ENCODE data around the gene NRM. TPM values are rescaled to one million over a fixed set of nuclear protein-coding genes. Genes with fewer than 3 reads are reported as not detected.
A peak's percentile ranks its signal among the peaks of the same experiment; 100 is the strongest.
"Not testable (repeated sequence)": the region's sequence is repeated elsewhere in the genome, so short reads cannot be mapped to it uniquely, and the experiment has no call there.

Gene NRM
- total RNA-seq, 1 experiment from 2014 or later: 4.6 TPM

DNA sequence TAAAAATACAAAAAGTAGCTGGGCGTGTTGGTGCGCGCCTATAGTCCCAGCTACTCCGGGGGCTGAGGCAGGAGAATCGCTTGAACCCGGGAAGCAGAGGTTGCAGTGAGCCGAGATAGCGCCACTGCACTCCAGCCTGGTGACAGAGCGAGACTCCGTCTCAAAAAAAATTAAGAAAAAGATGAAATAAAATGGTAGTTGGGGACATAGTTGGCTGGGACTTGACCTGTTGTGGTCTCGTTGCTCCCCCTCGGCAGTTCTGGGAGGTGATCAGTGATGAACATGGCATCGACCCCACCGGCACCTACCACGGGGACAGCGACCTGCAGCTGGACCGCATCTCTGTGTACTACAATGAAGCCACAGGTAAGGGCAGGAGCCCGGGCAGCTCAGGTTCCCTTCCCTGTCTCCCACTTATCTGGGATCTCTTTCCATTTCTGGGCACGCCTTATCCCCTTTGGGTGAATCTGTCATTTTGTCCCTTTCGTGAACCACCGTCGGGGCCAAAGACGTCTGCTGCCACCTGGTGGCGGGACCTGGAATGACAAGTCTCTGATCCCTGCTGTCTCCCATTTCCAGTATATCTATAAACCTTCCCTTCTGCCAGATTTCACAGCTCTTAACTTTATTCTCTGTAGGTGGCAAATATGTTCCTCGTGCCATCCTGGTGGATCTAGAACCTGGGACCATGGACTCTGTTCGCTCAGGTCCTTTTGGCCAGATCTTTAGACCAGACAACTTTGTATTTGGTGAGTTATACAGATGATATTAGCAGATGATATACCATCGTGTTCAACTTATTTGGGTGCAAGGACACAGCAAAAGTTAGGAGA lies 31.7 kb upstream of the NRM start:
- in situ Hi-C loops (cut with HindIII; ENCODE audit: low pct_unique_long_range_greater_than_20kb, low sequenced_read_pairs): no loop called here
- DNase-seq (ENCODE audit: low read depth, low spot score): peak; percentile 74

DNA sequence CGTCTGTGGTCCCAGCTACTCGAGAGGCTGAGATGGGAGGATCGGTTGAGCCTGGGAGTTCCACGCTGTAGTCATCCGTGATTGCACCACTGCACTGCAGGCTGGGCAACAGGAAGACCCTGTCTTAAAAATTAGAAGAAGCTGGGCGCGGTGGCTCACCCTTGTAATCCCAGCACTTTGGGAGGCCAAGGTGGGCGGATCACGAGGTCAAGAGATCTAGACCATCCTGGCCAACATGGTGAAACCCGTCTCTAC lies 31.2 kb upstream of the NRM start:
- DNase-seq (ENCODE audit: low read depth, low spot score); in situ Hi-C loops (cut with HindIII; ENCODE audit: low pct_unique_long_range_greater_than_20kb, low sequenced_read_pairs): not testable (repeated sequence)

DNA sequence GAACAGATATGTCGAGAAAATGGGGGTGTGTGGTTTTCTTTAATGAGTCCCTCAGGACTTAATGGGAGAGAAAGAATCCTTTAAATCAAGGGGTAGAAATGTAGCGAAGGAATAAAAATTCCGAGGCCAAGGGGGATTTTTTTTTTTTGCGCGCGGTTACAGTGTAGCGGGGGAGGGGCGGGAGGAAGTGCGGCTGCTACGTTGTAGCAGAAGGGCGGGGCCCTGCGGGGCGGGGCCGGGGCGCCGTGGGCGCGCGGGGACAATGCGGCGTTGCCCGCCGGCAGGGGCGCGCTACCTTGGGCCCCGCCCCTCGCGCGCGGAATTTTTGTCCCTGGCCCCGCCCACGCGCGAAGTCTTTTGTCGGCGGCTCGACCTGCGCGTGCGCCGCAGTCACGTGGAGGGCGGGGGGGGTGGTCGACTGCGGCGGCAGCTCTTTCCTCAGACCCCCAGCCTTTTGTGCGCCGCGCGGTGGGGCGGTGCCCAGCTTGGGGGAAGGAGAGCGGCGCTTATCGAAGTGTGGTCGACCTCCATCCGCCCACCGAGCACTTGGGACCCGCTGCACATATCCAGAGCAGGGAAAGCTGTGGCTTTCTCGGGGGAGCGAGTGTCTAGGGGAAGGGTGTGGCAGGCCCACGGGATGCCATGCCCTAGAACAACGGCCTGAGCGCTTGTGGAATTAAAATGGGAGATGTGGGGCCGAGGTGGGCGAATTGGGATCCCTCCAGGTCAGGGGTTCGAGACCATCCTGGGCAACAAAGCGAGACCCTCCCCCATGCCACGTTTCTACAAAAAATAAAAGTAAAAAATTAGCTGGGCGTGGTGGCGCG lies 30.6 kb upstream of the NRM start:
- peak; percentile 86 for DNase-seq (ENCODE audit: low read depth, low spot score)
- in situ Hi-C loops (cut with HindIII; ENCODE audit: low pct_unique_long_range_greater_than_20kb, low sequenced_read_pairs): no loop called here

DNA sequence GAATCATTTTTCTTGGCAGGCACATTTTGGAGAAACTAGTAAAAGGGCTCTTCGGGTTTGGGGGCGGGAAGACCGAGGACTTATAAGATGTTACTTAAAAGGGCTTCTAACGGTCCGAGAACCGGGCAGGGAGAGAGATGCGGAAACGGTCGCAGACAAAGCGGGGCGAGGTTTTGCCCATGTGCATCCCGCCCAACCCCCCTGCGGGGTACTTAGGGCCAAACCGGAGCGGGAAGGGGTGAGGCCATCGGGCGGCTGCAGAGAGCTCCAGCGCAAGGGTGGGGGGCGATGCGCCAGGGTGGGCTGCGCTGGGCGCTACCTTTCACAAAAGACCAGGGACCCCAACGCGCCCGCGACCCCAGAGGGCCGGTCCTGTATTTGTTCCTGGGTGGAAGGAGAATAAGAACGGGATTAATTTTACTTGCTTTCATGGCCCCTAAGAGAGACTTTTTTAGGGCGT lies 30.0 kb upstream of the NRM start:
- DNase-seq (ENCODE audit: low read depth, low spot score): peak; percentile 56

DNA sequence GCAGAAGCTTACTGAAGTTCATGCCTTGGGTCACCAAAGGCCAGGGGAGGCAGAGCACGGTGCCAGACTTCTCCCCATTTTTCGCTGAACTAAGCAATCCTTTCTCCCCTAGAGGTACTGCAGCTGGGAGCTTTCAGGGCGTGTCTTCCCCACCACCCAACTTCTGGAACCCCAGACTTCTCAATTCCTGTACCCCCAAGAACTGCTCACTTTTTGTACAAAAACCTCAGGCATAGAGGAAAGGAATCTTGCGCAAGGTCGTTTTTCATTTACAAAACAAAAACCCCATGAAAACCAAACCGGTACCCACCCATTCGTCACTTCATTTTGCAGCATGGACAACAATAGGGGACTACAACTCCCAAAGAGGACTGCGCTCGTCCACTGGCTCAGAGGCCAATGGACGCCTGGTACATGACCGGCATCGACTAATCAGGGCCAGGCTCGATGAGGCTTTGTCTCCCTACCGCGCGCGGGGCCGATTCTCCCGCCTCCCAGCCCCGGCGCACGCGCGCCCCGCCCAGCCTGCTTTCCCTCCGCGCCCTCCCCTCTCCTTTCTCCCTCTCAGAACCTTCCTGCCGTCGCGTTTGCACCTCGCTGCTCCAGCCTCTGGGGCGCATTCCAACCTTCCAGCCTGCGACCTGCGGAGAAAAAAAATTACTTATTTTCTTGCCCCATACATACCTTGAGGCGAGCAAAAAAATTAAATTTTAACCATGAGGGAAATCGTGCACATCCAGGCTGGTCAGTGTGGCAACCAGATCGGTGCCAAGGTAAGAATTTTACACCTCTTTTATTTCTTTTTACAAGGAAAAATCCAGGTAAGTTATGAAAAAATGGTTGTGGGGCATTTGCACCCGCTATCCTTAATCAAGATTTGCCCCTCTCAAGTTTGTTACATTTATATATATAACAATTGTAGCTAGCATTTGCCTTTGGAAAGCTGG lies 29.3 kb upstream of the NRM start, which contains the start of gene TUBB:
TUBB (plus strand) TSS at position 562 of the 947 bp plus-strand sequence; CDS start at position 717, 155 bp downstream.
- in situ Hi-C loops (cut with HindIII; ENCODE audit: low pct_unique_long_range_greater_than_20kb, low sequenced_read_pairs): no loop called here
- peak; percentile 98 for DNase-seq (ENCODE audit: low read depth, low spot score)

More for the DNA sequence above, 30.0 kb upstream of the NRM start:
- in situ Hi-C loops (cut with HindIII; ENCODE audit: low pct_unique_long_range_greater_than_20kb, low sequenced_read_pairs): no loop called here

DNA sequence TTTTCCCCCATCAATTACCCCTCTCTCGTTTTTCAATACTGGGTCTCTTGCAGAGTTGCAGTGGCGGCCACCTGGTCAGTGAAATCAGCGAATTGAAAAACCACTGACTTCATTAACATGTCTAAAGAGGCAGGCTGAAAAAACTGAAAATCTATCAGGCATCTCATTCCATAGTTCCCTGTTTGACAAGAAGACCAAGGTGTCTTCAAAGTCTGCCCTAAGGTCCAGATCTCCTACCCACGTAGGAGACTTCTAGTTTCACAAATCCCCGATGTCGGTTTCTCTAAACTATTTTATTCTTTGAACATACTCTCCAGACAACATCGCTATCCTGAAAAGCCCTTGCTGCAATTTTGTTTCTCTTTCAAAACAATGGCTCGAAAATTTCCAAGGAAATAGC lies 28.6 kb upstream of the NRM start:
- in situ Hi-C loops (cut with HindIII; ENCODE audit: low pct_unique_long_range_greater_than_20kb, low sequenced_read_pairs): no loop called here

DNA sequence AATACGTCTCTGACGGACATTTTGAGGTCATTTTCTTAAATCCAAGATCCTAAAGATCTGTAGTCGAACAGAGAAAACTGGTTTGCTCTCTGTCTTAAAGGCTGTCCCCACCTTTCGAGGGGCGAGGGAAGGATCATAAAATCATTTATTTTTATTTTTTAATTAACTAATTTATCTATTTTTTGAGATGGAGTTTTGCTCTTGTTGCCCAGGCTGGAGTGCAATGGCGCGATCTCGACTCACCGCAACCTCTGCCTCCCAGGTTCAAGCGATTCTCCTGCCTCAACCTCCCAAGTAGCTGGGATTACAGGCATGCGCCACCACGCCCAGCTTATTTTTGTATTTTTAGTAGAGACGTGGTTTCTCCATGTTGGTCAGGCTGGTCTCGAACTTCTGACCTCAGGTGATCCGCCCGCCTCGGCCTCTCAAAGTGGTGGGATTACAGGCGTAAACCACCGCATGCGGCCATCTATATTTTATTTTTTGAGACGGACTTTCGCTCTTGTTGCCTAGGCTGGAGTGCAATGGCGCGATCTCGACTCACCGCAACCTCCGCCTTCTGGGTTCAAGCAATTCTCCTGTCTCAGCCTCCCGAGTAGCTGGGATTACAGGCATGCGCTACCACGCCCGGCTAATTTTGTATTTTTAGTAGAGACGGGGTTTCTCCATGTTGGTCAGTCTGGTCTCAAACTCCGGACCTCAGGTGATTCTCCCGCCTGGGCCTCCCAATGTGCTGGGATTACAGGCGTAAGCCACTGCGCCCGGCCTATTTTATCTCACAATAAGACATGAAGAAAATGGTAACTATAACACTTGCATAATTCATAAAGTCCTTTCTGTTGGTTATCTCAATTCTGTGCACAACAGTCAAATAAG lies 27.3 kb upstream of the NRM start:
- in situ Hi-C loops (cut with HindIII; ENCODE audit: low pct_unique_long_range_greater_than_20kb, low sequenced_read_pairs); DNase-seq (ENCODE audit: low read depth, low spot score): not testable (repeated sequence)

More for the DNA sequence above, 28.6 kb upstream of the NRM start:
- DNase-seq (ENCODE audit: low read depth, low spot score): no peak

DNA sequence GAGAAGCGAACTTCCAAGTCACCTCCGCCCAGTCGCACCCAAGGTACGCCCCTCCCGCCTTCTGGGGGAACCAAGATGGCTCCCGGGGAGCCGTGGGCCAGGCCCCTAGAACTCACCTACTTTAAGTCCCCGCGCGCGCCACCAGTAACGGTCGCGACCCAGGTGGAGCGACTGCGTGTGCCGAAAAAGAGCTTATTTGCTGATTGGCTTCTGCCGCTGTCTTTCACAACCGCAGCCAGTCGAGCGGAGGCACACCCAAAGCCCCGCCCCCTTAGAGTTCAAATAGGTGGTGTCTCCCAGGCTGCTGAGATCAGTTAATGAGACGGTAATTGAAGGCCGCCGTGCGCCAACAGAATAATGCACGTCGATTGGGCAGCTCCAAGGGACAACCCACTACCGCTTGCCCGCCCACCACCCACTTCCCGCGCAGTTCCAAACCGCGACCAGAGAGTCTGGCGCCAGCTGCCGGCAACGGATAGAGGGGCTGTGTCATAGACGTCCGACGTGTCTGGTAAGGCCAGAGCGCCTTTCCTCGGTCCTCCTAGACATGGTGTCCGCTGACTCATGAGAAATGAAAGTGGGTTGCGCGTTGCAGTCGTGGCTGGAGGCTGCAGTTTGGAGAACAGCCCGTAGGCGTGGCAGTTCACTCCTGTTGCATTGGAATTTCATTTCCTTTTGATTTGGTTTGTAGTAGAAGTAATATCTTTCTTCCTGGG lies 26.5 kb upstream of the NRM start, which contains the start of gene MDC1:
MDC1 (minus strand) TSS at position 153 of the 716 bp plus-strand sequence. CDS start 2,106 bp downstream, outside the sequence.
- in situ Hi-C loops (cut with HindIII; ENCODE audit: low pct_unique_long_range_greater_than_20kb, low sequenced_read_pairs): no loop called here
- DNase-seq (ENCODE audit: low read depth, low spot score): peak; percentile 99

DNA sequence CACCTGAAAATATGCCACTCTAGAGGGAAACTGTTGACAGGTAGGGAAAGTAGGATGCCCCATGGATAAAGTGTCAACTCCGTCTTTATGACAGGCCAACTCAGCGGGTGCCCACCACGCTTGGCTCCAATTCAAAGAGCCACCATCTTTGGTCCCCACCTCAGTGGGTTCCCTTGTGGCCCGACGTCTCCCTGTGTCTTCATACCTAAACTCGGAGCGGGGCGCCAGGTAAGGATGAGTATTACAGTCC lies 26.0 kb upstream of the NRM start:
- no peak for DNase-seq (ENCODE audit: low read depth, low spot score)
- in situ Hi-C loops (cut with HindIII; ENCODE audit: low pct_unique_long_range_greater_than_20kb, low sequenced_read_pairs): no loop called here

DNA sequence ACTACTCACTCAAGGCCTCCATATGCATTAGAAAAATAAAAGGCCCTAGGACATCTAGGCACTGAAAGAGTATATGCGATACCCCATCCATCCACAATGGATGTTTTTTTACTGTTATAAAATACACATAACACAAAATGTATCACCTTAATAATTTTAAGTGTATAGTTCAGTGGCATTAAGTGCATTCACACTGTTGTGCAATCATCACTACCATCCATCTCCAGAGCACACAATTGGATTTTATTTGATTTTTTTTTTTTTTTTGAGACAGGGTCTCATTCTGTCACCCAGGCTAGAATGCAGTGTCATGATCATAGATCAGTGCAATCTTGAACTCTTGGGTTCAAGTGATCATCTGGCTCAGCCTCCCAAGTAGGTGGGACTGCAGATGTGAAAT lies 23.5 kb upstream of the NRM start:
- in situ Hi-C loops (cut with HindIII; ENCODE audit: low pct_unique_long_range_greater_than_20kb, low sequenced_read_pairs): no loop called here
- DNase-seq (ENCODE audit: low read depth, low spot score): no peak

DNA sequence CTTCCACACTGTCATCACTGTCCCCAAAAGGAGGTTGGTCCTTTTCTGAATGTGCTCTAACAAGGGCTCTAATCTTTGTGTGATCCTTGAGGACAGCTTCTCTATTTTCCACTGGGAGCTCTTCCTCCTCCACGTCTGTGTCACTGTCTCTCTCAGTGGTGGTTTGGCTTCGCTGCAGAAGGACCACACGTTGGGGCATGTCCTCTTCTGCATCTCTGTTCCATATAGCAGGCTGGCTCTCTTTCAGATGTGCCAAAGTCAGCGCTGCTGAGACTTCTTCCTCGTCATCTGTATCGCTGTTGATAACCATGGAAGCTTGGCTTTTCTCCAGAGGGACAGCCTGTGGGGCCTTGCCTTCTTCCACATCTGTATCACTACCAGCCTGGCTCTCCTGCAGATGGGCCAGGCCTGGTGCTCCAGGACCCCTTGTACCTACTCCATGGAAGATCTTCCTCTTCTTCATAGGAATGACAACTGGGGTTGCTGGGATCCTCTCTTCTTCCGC lies 21.7 kb upstream of the NRM start:
- in situ Hi-C loops (cut with HindIII; ENCODE audit: low pct_unique_long_range_greater_than_20kb, low sequenced_read_pairs): no loop called here
- no peak for DNase-seq (ENCODE audit: low read depth, low spot score)

DNA sequence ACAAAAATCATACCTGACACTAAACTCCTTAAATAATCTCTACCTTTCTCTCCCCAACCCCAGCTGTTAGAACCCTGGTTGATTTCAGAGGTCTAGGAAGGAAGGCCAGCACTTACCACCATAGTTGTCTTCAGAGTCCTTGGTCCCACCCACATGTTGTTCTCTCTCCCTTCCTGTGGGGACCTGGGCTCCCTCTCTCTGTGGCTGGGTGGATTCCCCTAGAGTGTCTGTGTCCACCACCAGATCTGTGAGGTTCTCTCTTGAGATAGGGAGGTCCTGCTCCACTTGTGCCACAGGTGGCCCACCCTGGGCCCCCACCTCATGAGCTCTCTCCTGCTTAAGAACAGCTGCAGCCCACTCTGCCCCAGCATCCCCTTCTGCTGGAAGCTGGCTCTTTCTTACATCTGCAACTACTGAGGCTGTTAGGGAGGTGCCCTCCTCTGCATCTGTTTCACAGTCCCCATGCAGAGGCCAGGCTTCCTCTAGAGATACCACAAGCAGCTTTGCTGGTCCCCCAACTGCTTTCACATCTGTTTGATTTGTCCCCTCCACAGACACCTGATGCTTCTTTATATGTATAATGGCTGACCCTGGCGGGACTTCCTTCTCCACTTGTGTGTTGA lies 21.1 kb upstream of the NRM start:
- in situ Hi-C loops (cut with HindIII; ENCODE audit: low pct_unique_long_range_greater_than_20kb, low sequenced_read_pairs): no loop called here
- DNase-seq (ENCODE audit: low read depth, low spot score): no peak

DNA sequence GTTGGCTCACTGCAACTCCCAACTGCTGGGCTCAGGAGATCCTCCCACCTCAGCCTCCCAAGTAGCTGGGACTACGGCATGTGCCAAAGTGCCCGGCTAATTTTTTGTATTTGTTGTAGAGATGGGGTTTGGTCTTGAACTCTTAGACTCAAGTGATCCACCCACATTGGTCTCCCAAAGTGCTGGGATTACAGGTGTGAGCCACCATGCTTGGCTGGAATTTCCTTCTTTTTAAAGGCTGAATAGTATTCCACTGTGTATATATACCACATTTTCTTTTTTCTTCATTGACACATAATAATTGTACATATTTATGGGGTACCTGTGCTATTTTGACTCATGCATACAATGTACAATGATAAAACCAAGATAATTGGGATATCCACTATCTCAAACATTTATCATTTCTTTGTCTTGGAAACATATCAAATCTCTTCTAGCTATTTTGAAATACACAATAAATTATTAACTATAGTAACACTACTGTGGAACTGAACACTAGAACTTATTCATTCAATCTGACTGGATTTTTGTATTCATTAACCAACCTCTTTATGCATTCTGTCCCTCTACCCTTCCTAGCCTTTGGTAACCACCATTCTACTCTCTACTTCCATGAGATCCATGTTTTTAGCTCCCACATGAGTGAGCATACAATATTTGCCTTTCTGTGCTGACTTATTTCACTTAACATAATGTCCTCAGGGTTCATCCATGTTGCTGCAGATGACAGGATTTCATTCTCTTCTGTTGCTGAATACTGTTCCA lies 18.5 kb upstream of the NRM start:
- in situ Hi-C loops (cut with HindIII; ENCODE audit: low pct_unique_long_range_greater_than_20kb, low sequenced_read_pairs): no loop called here
- no peak for DNase-seq (ENCODE audit: low read depth, low spot score)

DNA sequence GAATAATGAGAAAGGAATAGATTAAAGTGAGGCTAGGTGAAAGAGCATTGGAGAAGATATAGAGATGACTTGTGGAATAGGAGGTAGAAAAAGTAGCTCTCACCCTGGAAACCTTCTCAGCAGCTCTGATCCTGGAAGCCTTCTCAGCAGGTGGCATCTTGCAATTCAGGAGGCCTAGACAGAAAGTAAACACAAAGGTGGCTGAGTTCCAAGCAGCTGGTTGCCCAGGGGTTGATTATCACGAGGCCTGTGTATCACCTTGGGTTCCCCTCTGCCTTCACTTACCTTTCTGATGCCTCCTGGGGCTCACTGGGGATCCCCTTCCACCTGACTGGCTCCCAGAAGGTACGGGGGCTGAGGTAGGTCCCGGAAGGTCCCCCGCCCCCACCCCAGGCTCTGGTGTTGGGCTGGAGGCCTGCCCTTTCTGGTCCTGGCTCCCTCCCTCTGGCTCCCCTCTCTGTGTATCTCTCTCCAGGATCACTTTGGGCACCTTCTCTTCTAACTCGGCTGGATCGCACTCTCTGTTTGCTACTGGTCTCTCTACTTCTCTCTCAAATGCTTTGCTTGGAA lies 16.6 kb upstream of the NRM start:
- no peak for DNase-seq (ENCODE audit: low read depth, low spot score)
- in situ Hi-C loops (cut with HindIII; ENCODE audit: low pct_unique_long_range_greater_than_20kb, low sequenced_read_pairs): no loop called here

DNA sequence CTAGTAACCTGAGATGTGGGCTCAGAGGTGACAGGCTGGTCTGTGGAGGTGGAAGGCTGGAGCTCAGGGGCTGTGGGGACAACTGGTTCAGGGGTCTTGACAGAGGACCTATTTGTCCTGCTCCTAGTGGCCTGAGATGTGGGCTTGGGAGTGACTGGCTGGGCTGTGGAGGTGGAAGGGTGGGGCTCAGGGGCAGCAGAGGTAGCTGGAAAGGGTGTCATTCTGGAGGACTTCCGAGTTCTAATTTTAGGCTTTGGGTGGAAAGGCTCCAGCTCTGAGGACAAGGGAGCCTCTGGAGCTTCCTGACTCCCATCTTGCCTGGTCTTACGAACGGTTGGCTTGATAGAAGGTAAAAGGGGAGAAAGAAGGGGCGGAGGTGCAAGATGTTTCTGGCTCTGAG lies 14.8 kb upstream of the NRM start:
- DNase-seq (ENCODE audit: low read depth, low spot score): no peak
- in situ Hi-C loops (cut with HindIII; ENCODE audit: low pct_unique_long_range_greater_than_20kb, low sequenced_read_pairs): no loop called here

All from SK-MEL-5 (cell line).